Coronary artery (tissue), 2 donors: Measurements from ENCODE around the gene CCNH.

Experiments
- DNase-seq: peaks from one replicate; pipeline ENCODE4 v3.0.0-alpha.2; 2017; ENCODE audit warnings: low spot score
- H3K27ac ChIP-seq, 2 donors: fragments of 200-600 bp; sonication (generic); one replicate each; pipeline ENCODE4 v1.5.1; 2016 to 2019
- H3K4me3 ChIP-seq: fragments of 200-600 bp; sonication (generic); 2 replicates; pipeline ENCODE4 v1.5.1; 2016; ENCODE audit warnings: mild to moderate bottlenecking, moderate library complexity
- CTCF ChIP-seq: fragments of 200-600 bp; sonication (generic); IDR thresholded peaks from one replicate; pipeline ENCODE4 v1.5.1; 2019; ENCODE audit warnings: antibody characterized with exemption

The CCNH gene

GRCh38 chr5:87347841-87348240, 64.9 kb downstream of the CCNH start:
- Histone ChIP-seq H3K27ac (no peak overlapping the region), H3K4me3 (no peak overlapping the region)
- no peak for TF ChIP-seq CTCF
- DNase-seq: no peak

GRCh38 chr5:87347272-87347671, 65.5 kb downstream of the CCNH start:
- DNase-seq: no peak
- TF ChIP-seq CTCF: no peak
- Histone ChIP-seq H3K4me3 (no peak overlapping the region), H3K27ac (no peak overlapping the region)
